GM21447 (cell line): ENCODE results near the gene MRPL36.
"Not testable (repeated sequence)": the region's sequence is repeated elsewhere in the genome, so short reads cannot be mapped to it uniquely, and the experiment has no call there.

Experiments
- ATAC-seq: cut with Tn5 transposase; IDR thresholded peaks from one replicate; pipeline ENCODE4 v1.9.1; 2021; ENCODE audit not compliant: unreplicated experiment

Gene MRPL36

DNA sequence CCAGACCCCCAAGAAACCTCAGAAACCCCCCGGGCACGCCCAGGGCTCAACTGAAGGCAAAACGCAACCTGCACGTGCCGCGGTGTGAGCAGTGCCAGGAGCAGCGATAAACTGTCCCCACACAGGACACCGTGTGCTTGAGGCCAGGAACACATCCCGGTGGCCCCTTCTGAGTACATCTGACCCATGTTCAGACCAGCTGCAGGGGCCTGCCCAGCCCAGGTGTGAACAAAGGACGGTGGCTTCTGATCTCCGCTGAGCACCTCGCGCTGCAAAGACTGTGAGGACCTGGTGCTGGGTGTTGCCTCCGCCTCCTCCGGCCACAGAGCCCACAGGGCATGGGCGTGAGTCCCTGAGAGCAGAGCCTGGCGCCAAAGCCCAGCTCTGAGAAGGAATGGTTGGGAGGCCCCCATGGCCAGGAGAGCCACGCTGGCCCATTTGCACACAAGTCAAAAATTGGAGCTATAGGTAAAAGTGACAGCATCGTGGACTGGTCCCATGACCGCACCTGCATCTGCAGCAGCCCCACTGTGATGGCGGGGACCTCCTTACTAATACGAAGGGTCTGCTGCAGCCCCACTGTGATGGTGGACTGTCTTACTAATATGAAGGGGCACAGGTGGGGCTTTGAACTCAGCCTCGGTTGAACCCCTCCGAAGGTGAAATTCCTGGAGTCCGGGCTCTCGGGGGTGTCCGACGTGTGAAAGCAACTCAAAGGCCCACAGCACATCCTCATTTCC, 33.0 kb upstream of the MRPL36 start:
- ATAC-seq = no peak

DNA sequence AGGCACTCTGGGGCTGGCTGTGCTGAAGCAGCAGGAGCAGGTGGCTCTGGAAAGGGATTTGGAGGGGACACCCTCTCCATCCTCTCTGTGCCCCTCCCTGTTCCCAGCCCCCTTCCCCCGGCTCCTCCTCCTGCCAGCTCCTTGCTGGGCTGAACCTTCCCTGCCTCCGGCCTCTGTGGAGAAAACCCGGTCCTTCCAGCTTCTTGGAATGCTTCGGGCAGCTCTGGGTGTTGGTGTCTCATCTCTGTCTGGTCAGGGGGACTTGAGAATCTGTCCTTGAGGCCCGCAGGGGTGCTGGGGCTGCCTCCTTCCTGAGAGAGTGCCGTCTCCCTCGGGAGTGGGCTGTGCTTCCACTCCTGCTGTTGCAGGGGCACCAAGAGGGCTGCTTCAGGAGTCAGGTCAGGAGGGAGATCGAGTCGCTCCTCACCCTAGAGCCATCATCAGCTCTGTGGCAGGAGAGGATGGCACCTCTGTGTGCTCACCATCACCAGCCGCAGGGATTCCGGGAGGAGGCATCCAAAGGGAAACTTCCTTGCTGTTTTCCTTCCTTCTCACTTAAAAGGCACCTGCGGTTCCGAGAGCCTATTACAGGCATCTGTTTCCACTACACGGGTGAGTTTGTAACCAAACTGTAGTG, 32.2 kb upstream of the MRPL36 start:
- ATAC-seq = no peak

DNA sequence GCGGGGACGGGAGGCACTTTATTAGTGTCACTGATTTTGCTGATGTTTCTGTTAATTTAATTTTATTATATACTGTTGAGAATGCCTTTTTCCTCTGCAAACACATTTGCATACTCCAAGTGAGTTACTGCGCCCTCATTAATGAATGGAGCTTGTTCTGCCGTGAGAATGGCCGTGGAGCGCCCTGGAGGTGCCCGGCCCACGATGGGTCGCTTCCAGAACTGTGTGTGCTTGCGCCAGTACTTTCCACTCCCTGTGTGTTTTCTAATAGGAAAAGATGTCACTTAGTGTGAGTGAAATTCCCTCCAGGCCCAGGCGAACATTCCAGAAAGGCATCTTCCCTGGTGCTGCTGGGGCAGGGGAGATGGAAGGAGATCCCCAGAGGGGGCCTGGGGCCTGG, 31.6 kb upstream of the MRPL36 start:
- no peak for ATAC-seq

DNA sequence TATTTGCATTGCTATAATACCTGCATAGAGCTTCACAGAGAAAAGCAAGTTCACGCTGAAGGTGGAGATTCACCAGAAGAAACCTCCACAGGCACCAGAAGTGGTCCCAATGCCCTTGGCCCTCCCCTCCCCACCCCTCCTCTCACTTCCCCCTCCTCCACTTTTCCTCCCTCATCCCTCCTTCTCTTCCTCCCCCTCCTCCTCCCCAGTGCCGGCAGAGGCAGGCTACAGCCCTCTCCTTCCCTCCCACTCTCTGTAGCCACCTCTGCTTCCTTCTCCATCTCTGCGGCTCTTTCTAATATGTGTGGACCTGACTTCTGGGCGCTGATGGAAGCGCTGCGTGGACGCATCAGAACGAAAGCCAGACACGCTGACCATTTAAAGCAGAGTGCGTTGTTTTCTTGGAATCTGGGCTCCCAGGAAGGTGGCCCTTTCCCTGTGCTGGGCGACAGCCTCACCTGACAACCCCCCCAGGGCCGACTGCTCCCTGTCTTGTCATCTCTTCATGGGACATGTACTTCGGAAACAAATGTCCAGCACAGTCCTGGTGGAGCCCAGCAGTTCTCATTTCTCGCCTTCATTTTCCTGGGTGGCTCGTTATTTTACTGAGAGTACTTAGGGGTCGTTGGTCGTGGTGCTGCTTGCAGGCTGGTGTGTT, 31.1 kb upstream of the MRPL36 start:
- ATAC-seq = no peak

DNA sequence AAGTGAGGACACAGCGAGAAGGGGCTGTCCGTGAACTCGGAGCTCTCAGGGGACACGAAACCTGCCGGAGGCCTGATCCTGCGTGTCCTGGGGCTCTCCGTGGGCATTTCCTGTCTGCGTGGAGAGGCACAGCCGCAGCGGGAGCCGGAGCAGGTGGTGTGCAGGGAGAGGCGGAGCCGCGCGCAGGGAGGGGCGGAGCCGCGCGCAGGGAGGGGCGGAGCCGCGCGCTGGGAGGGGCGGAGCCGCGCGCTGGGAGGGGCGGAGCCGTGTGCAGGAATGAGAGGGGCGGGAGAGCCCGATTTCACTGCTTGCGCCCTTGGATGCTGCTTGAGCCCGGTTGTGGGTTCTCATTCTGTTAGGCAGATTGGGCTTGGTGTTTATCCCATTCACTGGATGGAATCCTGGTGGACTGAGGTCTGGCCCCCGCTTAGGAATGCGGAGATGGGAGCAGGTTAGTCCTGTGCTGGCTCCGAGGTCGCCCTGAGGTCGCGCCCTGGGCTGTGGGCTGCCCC, 28.3 kb upstream of the MRPL36 start:
- peak; percentile 71 for ATAC-seq

DNA sequence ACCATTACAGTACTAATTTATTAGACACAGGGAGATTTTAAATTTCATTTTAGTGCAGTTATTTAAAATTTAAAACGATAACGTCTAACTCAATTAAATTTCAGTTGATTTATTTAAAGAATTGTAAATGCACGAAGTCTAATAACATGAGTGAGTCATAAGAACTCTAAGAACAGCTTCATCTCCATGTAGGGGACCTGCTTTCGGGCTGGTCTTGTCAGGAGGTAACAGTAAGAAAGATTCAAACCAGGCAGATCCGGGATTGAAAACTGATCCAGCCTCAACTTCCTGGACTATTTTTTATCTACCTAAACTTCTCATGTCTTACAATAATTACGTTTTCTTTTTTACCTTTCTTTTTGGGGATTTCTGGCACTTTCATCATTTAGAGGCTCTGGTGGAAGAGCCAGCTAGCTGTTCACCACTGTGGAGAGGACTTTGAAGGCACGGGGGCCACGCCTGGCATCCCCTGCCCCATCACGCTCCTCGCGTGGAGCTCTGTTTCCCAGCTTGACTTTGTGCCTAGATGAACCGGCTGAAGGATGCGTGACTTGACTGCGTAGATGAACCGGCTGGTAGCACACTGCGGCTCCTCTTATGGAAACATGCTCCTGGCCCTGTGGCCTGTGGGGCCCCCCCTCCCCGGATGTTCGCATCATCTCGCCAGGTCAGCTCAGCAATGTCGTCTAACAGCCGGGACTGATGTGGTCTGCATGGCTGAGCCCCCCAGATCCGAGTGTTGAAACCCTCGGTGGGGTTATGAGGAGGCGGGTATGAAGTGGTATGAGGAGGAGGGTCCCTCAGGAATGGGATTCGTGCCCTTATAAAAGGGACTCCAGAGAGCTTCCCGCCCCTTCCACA, 27.6 kb upstream of the MRPL36 start:
- ATAC-seq = no peak

DNA sequence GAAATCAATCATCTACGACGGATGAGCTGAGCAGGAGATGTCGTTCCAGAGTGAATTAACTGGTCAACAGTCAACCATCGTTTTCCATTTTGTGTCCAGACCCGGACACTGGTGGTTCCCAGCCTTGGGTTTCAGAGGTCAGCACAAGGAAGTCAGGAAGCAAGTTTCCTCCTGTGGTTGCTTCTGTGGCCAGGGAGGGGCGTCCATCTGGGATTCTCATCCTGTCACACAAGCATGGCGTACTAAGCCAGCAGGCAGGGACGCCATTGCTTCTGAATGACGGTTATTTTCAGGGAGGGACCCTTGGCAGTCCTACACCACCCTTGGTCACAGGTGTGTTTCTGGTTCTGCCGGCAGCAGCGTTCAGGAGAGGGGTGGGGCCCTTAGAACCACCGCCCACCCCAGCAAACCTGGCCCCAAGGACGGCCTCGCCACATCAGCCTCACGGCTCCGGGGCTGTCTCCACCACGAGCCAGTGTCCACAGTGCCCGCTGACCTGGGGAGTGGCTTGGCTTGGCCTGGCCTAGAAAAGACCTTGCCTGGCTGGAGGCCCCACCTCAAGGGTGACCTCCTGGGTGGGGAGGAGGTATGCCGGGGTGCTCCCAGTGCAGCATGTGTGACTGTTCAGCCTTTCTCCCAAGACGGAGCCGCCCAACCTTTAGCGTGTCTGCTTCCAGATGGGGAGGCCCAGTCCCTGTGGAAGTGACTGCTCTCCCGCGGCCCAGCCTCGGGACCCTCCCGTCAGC, 26.8 kb upstream of the MRPL36 start:
- no peak for ATAC-seq

DNA sequence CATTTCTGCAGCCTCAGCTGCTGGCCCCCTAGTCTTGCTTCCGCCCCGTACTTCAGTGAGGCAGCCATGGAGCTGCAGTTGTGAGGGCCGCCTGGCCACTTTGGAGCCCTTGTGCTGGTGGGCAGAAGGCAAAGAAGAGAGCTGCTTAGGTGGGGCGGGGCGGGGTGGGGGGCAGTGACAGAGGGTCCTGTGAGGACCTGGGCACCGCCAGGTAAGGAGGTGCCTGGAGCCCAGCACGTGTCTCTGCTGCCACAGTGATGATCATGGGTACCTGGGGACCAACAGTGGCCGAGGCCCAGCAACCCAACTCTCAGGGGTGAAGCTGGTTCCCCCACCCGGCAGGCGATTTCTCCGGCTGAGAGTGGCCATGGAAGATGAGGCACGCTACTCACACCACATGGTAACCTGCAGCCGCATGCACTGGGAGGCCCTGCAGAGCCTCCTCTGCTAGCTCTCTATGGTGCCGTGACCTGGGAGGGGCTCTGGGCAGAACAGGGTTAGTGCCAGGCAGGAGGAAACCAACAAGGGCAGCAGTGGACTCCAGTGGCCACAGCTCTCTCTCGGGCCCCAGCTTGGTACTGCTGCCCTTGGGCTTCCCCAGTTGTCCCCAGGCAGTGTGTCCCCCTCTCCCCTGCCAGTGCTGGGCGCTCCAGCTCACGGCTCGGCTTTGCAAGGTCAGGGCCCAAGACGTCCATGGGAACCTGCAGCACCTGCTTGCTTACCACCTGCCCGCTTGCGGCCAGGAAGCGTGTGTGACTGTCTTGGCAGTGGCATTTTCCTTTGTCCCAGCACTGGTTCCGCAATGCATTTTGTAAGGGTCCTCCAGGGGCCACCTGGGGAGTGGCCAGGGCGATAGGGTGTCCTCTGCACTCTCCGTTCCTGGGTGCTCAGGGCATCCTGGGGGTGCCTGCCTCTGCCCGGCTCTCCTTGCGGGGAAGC, 25.5 kb upstream of the MRPL36 start:
- no peak for ATAC-seq

DNA sequence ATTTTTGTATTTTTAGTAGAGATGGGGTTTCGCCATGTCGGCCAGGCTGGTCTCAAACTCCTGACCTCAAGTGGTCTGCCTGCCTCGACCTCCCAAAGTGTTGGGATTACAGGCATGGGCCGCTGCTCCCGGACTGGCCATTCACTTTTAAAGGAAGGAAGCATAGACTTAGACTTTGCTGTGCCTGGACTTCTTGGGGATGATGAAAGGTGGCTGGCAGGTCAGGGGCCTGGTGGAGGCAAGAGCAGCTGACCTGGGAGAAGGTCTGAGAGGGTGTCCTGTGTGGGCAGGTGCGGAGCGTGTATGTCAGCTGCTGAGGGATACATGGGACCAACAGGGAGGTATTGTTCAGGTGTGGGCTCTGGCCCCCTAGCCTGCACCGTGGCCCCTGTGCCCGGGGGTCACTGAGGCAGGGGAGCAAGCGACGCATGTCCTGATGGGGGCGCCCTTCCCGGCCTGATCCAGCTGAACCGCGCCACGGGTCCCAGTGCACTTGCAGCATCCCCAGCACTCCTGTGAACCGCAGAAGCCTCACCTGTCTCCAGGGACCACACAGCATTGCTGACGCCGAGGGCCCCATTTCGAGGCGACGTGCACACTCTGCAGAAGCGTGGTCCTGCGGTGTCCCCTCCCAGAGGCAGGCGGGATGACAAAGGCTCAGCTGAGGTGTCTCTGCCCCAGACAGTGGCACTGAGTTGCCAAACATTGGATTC, 24.6 kb upstream of the MRPL36 start:
- no peak for ATAC-seq

DNA sequence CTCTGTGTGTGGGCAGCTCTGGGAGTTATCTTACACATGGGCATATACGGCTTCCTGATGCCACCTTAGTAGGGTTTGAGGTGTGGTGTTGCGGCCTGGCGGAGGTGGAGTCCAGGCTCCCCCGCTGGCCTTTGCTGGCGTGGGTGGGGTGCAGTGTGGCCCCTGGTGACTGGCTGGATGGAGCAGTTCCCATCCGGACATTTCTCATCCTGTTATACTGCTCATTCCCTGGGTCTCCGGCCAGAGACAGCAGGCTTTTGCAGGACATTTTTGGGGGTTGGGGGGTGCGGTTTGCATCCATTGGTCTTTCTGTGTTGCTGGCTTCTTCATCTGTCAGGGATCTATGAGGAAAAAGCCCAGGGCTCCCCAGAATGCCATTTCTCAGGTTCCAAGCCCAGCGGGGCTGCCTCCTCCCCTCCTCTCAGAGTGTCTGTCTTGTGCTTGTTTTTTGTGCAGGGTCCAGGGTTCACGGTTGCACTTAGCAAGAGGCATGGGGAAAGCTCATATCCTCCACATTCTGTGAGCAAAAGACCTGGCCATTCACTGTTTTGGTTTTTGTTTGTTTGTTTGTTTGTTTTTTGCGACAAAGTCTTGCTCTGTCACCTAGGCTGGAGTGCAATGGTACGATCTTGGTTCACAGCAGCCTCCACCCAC, 23.9 kb upstream of the MRPL36 start:
- no peak for ATAC-seq

DNA sequence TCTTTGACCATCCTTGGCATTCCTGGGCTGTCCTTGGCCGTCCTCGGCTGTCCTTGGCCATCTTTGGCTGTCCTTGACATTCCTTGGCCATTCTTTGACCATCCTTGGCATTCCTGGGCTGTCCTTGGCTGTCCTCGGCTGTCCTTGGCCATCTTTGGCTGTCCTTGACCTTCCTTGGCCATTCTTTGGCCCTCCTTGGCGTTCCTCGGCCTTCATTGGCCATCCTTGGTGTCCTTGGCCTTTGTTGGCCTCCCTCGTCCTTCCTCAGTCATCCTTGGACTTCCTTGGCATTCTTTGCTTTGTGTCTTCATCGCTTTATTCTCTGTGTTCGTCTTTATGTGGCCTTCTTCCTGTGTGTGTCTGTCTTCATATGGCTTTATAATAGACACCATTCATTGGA, 22.2 kb upstream of the MRPL36 start:
- ATAC-seq = no peak

DNA sequence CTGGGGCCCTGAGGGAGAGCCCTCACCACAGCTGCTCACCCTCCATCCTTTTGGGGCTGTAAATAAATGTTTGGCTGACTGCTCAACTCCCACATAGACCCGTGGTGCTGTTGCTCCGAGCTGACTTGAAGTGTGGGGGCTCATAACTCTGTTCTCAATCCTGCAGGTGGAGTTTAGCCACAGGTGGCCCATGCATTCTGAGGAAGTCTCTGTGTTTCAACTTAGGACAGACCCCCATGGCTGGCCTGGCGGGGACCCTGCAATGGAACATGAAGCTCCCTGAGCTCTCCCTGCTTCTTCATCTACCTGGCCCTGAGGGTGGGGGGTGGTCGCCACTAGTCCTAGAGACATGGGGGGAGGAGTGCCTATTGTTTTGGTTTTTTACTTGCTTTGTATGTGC, 21.3 kb upstream of the MRPL36 start:
- no peak for ATAC-seq

DNA sequence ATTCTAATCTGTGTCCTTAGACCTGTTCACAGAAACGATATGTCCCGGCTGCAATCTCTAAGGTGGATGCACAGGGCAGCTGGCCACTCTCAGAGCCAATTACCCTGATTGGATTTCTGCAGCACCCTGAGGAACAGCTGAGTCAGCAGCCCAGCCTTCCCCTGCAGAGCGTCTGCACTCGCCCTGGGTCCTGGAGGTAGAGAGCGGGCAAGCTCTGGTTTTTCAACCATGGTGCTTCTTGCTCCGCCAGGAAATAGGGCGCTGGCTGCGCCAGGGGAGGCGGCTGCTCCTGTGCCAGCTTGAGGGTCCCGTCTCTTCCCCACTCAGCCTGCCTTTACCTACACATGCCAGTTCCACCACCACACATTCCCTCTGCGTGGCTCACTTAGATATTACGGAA, 20.7 kb upstream of the MRPL36 start:
- no peak for ATAC-seq

DNA sequence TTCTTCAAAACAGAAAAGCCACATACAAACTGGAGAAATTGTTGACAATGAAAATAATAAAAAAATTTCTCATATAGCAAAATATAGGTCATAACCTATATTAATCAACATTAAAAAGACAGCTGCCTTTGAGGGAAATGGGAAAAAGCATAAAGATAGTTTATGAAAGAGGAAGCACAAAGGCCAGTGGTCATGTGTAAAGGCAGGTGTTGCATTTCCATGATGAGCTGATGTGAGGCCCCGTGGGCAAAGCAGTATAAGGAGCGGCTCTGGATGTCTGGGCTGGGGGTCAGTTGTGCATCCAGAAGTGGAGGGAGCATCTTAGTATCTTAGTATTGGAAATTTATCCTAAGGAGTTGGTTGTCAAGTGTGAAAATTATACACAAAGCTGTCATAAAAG, 19.8 kb upstream of the MRPL36 start:
- no peak for ATAC-seq

DNA sequence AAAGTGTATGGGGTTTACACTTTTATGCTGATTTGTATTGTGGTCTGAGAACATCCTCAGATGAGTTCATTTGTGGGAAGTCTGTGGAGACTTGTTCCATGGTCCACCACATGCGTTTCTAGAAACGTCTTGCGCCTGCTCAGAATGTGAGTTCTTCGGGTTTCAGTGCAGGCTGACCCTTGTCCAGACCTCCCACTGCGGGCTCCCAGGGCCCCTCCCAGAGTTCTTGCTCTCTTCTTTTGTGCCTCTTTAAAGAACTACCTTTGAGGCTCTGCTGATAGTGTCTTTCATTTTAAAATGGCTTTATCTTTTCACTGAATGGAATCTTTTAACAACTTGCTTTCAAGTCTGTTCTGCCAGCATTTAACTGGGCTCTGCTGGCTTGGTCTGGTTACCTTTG, 19.1 kb upstream of the MRPL36 start:
- ATAC-seq = no peak

DNA sequence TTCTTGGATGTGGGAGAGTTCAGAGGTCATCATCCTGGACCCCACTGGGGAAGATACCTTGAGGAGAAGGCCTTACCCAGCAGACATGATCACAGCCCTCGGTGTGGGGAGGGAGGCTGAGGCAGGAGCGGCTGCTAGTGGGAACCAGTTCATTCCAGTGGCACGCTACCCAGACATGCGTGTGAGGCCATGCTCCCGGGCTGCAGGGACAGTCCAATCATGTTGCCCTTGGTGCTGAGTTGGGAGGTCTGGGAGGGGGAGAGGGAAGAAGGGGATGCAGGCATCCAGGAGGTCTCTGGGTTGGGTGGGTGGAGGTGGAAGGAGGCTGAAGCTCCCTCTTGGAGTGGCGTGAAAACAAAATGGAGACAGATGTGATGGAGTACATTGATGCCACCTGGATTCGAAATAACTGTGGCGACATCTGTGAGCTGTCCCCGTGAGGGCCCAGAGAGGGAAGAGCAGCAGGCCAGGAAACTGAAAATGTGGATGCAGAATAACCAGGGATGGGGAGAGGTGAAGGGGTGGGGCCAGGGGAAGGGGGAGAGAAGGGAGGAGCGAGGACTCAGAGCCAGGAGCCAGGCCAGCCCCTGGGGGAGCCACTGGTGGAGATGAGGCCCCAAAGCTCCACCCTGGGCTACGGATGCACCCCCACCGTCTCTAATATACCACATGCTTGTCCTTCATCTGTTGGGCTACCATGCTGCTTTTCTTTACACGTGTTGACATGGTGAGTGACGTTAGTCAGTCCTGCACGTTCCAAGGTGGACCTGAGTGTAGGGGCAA, 17.8 kb upstream of the MRPL36 start:
- ATAC-seq = no peak

DNA sequence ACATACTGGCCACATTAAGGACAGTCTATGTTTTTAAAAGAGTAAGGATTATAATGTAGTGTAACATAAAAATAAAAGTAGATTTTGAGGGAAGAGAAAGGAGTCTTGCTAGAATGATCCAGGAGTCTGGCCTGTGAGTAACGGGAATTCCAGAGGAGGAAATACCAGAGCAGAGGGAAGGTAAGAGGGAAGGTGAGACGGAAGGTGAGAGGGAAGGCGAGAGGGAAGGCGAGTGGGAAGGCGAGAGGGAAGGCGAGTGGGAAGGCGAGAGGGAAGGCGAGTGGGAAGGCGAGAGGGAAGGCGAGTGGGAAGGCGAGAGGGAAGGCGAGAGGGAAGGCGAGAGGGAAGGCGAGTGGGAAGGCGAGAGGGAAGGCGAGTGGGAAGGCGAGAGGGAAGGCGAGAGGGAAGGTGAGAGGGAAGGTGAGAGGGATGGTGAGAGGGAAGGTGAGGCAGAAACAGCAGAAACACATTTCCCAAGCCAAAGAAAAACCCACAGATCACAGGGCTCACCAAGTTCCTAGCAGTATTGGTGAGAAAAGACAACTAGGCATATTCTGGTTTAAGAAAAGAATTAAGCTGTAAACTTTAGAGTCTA, 17.0 kb upstream of the MRPL36 start:
- not testable (repeated sequence) for ATAC-seq
